Mesodermal cell (in vitro differentiated cells): ENCODE measurements around the gene RGS4. TPM values are rescaled to one million over a fixed set of nuclear protein-coding genes. Genes with fewer than 3 reads are reported as not detected.

Experiments
- H3K27ac ChIP-seq: 2 replicates; pipeline ENCODE4 v1.7.0; 2013; ENCODE audit warnings: mild to moderate bottlenecking, low read depth, low read length, moderate library complexity; ENCODE audit not compliant: severe bottlenecking
- H3K36me3 ChIP-seq: 2 replicates; pipeline ENCODE4 v1.7.1; 2013; ENCODE audit warnings: mild to moderate bottlenecking, low read length, moderate library complexity; ENCODE audit not compliant: control insufficient read depth, insufficient read depth
- H3K4me1 ChIP-seq: one replicate; pipeline ENCODE4 v1.7.1; 2013; ENCODE audit warnings: mild to moderate bottlenecking, low read length; ENCODE audit not compliant: insufficient read depth, control insufficient read depth, poor library complexity, severe bottlenecking
- H3K4me3 ChIP-seq: 2 replicates; pipeline ENCODE4 v1.7.0; 2013; ENCODE audit warnings: low read length, control low read depth, mild to moderate bottlenecking; ENCODE audit not compliant: insufficient read depth, poor library complexity, severe bottlenecking; ENCODE audit errors: extremely low read depth
- H3K9me3 ChIP-seq: 2 replicates; pipeline ENCODE4 v1.7.1; 2013; ENCODE audit warnings: mild to moderate bottlenecking, low read length, moderate library complexity; ENCODE audit not compliant: control insufficient read depth
- WGBS, 2 experiments: methylation state at CpG; one replicate each; pipeline ENCODE4 v1.1.5; 2013; ENCODE audit warnings: missing lambda C conversion rate in 2 of 2; ENCODE audit not compliant: insufficient coverage in 2 of 2; 5-methylcytosine and 5-hydroxymethylcytosine counted together
- polyA plus RNA-seq, 2 experiments: library from polyadenylated mRNA; stranded (reverse); fragments of 50-300 nt; gene quantifications; one replicate each; pipeline ENCODE4 v1.2.3, GENCODE V29; 2013

RGS4 gene
- 65.4 TPM for polyA plus RNA-seq (2013, experiment 1 of 2)
- polyA plus RNA-seq (2013, experiment 2 of 2), result 116 TPM

DNA sequence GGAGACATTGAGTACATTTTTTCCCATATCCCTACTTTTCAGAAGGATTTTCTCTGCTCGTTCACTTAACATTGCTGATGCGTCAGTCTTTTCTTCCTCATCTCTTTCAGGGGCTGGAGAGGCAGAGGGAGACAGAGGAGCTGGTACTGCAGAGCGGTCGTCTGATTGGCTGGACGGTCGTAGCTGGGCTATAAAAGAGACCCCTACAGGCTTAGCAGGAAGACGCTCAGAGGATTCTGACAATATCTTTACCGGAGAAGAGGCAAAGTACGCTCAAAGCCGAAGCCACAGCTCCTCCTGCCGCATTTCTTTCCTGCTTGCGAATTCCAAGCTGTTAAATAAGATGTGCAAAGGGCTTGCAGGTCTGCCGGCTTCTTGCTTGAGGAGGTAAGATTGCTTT, at the start of gene RGS4:
RGS4 (plus strand) TSS at position 220 of the 400 bp plus-strand sequence; CDS start at position 344, 124 bp downstream.
- H3K4me1 ChIP-seq, result peaks cover 4% of the 10 kb centered on the region
- peak within 1 kb of the TSS; percentile 28 for H3K4me3 ChIP-seq
- no peak within 1 kb of the TSS for H3K27ac ChIP-seq
- peaks cover 5% of the 10 kb centered on the region for H3K36me3 ChIP-seq
- WGBS, 2 experiments, result 0% methylated on average over 7 to 10 of the region's 13 CpGs
- no peaks in the 10 kb centered on the region for H3K9me3 ChIP-seq

DNA sequence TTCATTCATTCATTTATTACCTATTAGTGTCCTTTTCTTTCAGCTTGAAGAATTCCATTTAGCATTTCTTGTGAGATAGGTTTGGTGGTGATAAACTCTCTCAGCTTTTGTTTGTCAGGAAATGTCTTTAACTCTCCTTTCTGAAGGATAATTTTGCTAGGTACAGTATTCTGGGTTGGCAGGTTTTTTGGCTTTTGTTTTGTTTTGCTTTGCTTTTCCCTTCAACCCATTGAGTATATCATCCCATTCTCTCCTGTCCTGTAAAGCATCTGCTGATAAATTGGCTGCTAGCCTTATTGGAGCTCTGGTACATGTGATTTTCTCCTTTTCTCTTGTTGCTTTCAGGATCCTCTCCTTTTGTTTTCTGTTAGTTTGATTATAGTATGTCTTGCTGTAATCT, 47.0 kb upstream of the RGS4 start:
- Histone ChIP-seq H3K9me3 (peaks cover 16% of the 10 kb centered on the region), H3K36me3 (no peaks in the 10 kb centered on the region), H3K4me3 (no peak overlapping the region), H3K27ac (no peak overlapping the region), H3K4me1 (no peaks in the 10 kb centered on the region)

- no peaks in the 10 kb centered on the region for H3K4me1 ChIP-seq
- no peak overlapping the region for H3K4me3 ChIP-seq
- H3K36me3 ChIP-seq, result no peaks in the 10 kb centered on the region
- no peak overlapping the region for H3K27ac ChIP-seq
- peaks cover 11% of the 10 kb centered on the region for H3K9me3 ChIP-seq
Observed at GRCh38 chr1:163027610-163028009, 41.6 kb upstream of the RGS4 start.

GRCh38 chr1:163029901-163030300, 39.3 kb upstream of the RGS4 start:
- Histone ChIP-seq H3K36me3 (no peaks in the 10 kb centered on the region), H3K27ac (no peak overlapping the region), H3K9me3 (no peaks in the 10 kb centered on the region), H3K4me3 (no peak overlapping the region), H3K4me1 (no peaks in the 10 kb centered on the region)
- WGBS, 2 experiments, result 100% methylated on average over 2 of the region's 5 CpGs

DNA sequence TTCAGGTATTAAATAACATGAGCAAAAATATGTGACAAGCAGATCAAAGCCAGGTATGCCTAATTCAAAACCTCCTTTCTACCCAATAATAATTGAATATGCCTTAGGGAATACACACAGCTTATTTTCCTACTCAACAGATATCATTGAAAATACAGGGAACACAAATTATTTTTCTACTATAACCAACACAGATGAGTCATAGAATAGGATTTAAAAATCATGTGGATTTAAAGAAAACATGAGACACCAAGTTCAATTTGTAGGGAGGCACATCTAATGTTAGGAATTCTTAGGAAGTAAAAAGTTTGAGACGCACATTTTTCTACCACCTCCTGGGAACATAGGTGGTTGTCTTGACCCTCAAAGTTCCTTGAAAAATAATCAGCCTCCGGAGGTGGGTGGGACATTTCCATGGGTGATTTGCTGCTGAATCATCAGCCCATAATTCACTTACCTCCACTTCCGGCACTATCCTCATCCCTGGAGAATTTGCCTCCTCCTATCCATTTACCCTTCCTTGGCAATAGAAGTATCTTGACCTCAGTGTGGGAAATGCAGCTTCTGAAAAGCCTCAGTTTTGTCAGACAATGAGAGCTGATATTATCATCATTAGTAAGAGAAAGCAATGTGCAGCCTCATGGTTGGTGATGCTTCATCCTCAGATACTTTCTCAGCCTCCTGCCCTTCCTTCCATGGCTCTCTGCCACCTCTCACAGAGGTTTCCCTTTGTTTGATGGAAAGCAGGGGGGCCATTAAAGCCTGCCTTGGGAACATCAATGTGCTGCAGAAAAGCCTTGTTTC, 33.5 kb upstream of the RGS4 start:
- H3K4me3 ChIP-seq, result no peak overlapping the region
- no peaks in the 10 kb centered on the region for H3K9me3 ChIP-seq
- WGBS, 2 experiments, result 84% methylated on average over 3 of the region's 3 CpGs; no CpG with 5 or more reads in 1 of the 2 experiments

DNA sequence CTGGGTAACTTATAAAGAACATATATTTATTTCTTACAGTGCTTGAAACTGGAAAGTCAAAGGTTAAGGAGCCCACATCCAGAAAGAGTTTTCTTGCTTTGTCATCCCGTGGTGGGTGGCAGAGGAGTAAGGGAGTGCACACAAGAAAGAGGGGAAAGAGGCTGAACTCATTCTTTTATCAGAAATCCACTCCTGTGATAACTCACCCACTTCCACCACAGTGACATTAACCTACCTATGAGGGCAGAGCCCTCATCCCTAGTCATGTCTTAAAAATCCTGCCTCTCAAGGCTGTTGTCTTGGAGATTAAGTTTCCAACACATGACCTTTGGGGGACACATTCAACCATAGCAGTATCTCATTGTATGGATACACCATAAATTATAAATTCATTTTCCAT, 32.5 kb upstream of the RGS4 start:
- Histone ChIP-seq H3K27ac (no peak overlapping the region), H3K36me3 (no peaks in the 10 kb centered on the region), H3K4me3 (no peak overlapping the region), H3K9me3 (no peaks in the 10 kb centered on the region), H3K4me1 (peaks cover 4% of the 10 kb centered on the region)
- WGBS, 2 experiments, result no CpG with 5 or more reads among the region's 1 CpG

More for the DNA sequence above, 33.5 kb upstream of the RGS4 start:
- Histone ChIP-seq H3K36me3 (no peaks in the 10 kb centered on the region), H3K4me1 (peaks cover 4% of the 10 kb centered on the region), H3K27ac (no peak overlapping the region)

- no CpG with 5 or more reads among the region's 2 CpGs for WGBS, 2 experiments
Observed at GRCh38 chr1:163038928-163039706, 30.0 kb upstream of the RGS4 start.

GRCh38 chr1:163039707-163040093, 29.5 kb upstream of the RGS4 start:
- no CpG with 5 or more reads among the region's 2 CpGs for WGBS, 2 experiments
- H3K36me3 ChIP-seq, result no peaks in the 10 kb centered on the region

More at GRCh38 chr1:163038928-163039706, 30.0 kb upstream of the RGS4 start:
- Histone ChIP-seq H3K4me3 (no peak overlapping the region), H3K36me3 (no peaks in the 10 kb centered on the region), H3K27ac (no peak overlapping the region), H3K4me1 (peaks cover 4% of the 10 kb centered on the region), H3K9me3 (no peaks in the 10 kb centered on the region)

GRCh38 chr1:163046071-163046470, 23.1 kb upstream of the RGS4 start:
- no peaks in the 10 kb centered on the region for H3K9me3 ChIP-seq
- no peaks in the 10 kb centered on the region for H3K36me3 ChIP-seq
- H3K4me3 ChIP-seq, result no peak overlapping the region
- peak overlapping the region; percentile 82 for H3K27ac ChIP-seq
- no CpG with 5 or more reads among the region's 1 CpG for WGBS, 2 experiments
- peaks cover 3% of the 10 kb centered on the region for H3K4me1 ChIP-seq

More at GRCh38 chr1:163039707-163040093, 29.5 kb upstream of the RGS4 start:
- Histone ChIP-seq H3K9me3 (no peaks in the 10 kb centered on the region), H3K4me3 (no peak overlapping the region), H3K4me1 (peaks cover 4% of the 10 kb centered on the region), H3K27ac (no peak overlapping the region)

- no peaks in the 10 kb centered on the region for H3K9me3 ChIP-seq
- H3K27ac ChIP-seq, result no peak overlapping the region
- WGBS, 2 experiments, result 89 to 97% methylated on average over 4 to 5 of the region's 6 CpGs
- no peaks in the 10 kb centered on the region for H3K36me3 ChIP-seq
- H3K4me1 ChIP-seq, result peaks cover 3% of the 10 kb centered on the region
- no peak overlapping the region for H3K4me3 ChIP-seq
Observed at GRCh38 chr1:163047951-163048659, 21.1 kb upstream of the RGS4 start.
